Activated naive CD8-positive, alpha-beta T cell (primary cell): ENCODE results near the gene CAMTA1.

Experiments used
- H3K27ac Mint-ChIP-seq: one replicate; pipeline ENCODE4 v1.8.0; 2021; ENCODE audit warnings: mixed read lengths
- H3K27me3 Mint-ChIP-seq: one replicate; pipeline ENCODE4 v1.8.0; 2021; ENCODE audit warnings: mixed read lengths
- H3K36me3 Mint-ChIP-seq: one replicate; pipeline ENCODE4 v1.8.0; 2021; ENCODE audit warnings: mixed read lengths
- H3K4me1 Mint-ChIP-seq: one replicate; pipeline ENCODE4 v1.8.0; 2021; ENCODE audit warnings: low read depth, mixed read lengths
- H3K4me3 Mint-ChIP-seq: one replicate; pipeline ENCODE4 v1.8.0; 2021; ENCODE audit warnings: mild to moderate bottlenecking, mixed read lengths
- H3K9me3 Mint-ChIP-seq: one replicate; pipeline ENCODE4 v1.8.0; 2021; ENCODE audit warnings: low read depth, mixed read lengths

Gene CAMTA1

DNA sequence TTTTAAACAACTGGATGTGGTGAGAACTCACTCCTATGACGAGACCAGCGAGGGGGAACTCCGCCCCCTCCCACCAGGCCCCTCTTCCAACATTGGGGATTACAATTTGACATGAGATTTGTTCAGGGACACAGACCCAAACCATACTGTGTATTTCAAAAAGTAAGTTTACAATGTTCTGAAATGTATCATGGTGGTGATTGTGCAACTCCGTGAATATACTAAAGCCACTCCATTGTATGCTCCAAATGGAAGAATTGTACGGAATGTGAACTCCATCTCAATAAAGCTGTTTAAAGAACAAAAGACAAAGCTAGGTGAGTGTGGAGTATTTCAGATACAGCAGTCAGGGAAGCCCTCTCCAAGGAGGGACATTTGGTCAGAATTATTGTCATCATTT lies 553.8 kb downstream of the CAMTA1 start:
- H3K4me1 Mint-ChIP-seq = no peaks in the 10 kb centered on the region
- H3K27ac Mint-ChIP-seq = no peak overlapping the region
- H3K36me3 Mint-ChIP-seq = no peaks in the 10 kb centered on the region
- no peak overlapping the region for H3K4me3 Mint-ChIP-seq
- H3K9me3 Mint-ChIP-seq = no peaks in the 10 kb centered on the region
- H3K27me3 Mint-ChIP-seq = no peaks in the 10 kb centered on the region

- H3K27ac Mint-ChIP-seq = no peak overlapping the region
- H3K9me3 Mint-ChIP-seq = no peaks in the 10 kb centered on the region
- H3K36me3 Mint-ChIP-seq = no peaks in the 10 kb centered on the region
Observed at GRCh38 chr1:7339953-7340352, 554.7 kb downstream of the CAMTA1 start.

GRCh38 chr1:7341145-7341905 lies 556.1 kb downstream of the CAMTA1 start:
- Mint-ChIP-seq H3K27ac (no peak overlapping the region), H3K4me3 (no peak overlapping the region), H3K27me3 (no peaks in the 10 kb centered on the region), H3K4me1 (no peaks in the 10 kb centered on the region), H3K9me3 (no peaks in the 10 kb centered on the region), H3K36me3 (no peaks in the 10 kb centered on the region)

More at GRCh38 chr1:7339953-7340352, 554.7 kb downstream of the CAMTA1 start:
- H3K4me3 Mint-ChIP-seq = no peak overlapping the region
- no peaks in the 10 kb centered on the region for H3K27me3 Mint-ChIP-seq
- no peaks in the 10 kb centered on the region for H3K4me1 Mint-ChIP-seq

GRCh38 chr1:7343882-7344281 lies 558.6 kb downstream of the CAMTA1 start:
- Mint-ChIP-seq H3K4me3 (no peak overlapping the region), H3K27me3 (no peaks in the 10 kb centered on the region), H3K27ac (no peak overlapping the region), H3K36me3 (no peaks in the 10 kb centered on the region), H3K9me3 (no peaks in the 10 kb centered on the region), H3K4me1 (no peaks in the 10 kb centered on the region)

DNA sequence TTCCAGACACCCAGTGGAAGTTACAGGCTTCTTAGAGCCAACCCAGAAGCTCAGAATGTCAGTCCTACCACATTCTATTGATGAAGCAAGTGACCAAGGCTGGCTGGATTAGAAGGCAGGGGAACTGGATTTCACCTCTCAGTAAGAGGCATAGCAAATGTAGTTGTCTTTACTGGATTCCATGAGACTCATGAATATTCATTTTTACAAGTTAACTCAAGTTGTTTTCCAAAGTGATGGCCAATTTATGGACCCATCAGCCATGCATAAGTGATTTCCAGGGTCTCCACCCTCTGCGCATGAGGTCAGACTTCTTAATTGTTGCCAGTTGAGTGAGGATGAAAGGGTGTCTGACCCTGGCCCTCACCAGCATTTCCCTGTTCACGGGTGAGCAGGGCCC lies 559.0 kb downstream of the CAMTA1 start:
- no peaks in the 10 kb centered on the region for H3K27me3 Mint-ChIP-seq

DNA sequence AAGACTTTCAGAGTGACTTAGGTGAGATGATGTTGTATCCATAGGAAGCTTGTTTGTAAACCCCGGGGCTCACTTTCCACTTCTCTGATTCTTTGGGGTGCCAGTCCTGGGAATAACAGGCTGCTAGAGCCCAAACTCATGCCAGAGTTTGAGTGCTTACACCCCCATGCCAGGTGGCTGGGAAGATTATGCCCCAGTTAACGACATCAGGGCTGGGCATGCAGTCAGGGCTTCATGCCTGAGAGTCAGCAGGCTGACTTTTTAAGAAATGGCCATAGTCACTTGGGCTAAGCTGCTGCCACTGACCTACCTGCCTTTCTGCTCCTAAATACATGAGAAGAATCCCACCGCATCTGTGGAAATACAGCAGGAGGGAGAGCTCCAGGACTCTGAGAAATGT lies 560.3 kb downstream of the CAMTA1 start:
- H3K27ac Mint-ChIP-seq = no peak overlapping the region
- no peaks in the 10 kb centered on the region for H3K9me3 Mint-ChIP-seq
- H3K27me3 Mint-ChIP-seq = no peaks in the 10 kb centered on the region
- H3K4me3 Mint-ChIP-seq = no peak overlapping the region
- H3K36me3 Mint-ChIP-seq = no peaks in the 10 kb centered on the region
- no peaks in the 10 kb centered on the region for H3K4me1 Mint-ChIP-seq

More for the DNA sequence above, 559.0 kb downstream of the CAMTA1 start:
- H3K4me1 Mint-ChIP-seq = no peaks in the 10 kb centered on the region
- no peaks in the 10 kb centered on the region for H3K9me3 Mint-ChIP-seq
- no peaks in the 10 kb centered on the region for H3K36me3 Mint-ChIP-seq
- no peak overlapping the region for H3K4me3 Mint-ChIP-seq
- no peak overlapping the region for H3K27ac Mint-ChIP-seq

- H3K27ac Mint-ChIP-seq = no peak overlapping the region
- no peaks in the 10 kb centered on the region for H3K4me1 Mint-ChIP-seq
- H3K4me3 Mint-ChIP-seq = no peak overlapping the region
- no peaks in the 10 kb centered on the region for H3K36me3 Mint-ChIP-seq
- H3K9me3 Mint-ChIP-seq = no peaks in the 10 kb centered on the region
- no peaks in the 10 kb centered on the region for H3K27me3 Mint-ChIP-seq
Observed at GRCh38 chr1:7346070-7346596, 560.9 kb downstream of the CAMTA1 start.

GRCh38 chr1:7346600-7347570 lies 561.6 kb downstream of the CAMTA1 start:
- no peak overlapping the region for H3K4me3 Mint-ChIP-seq
- H3K4me1 Mint-ChIP-seq = no peaks in the 10 kb centered on the region
- no peak overlapping the region for H3K27ac Mint-ChIP-seq
- H3K27me3 Mint-ChIP-seq = peaks cover 1% of the 10 kb centered on the region
- no peaks in the 10 kb centered on the region for H3K36me3 Mint-ChIP-seq
- no peaks in the 10 kb centered on the region for H3K9me3 Mint-ChIP-seq

GRCh38 chr1:7348073-7348472 lies 562.8 kb downstream of the CAMTA1 start:
- peaks cover 1% of the 10 kb centered on the region for H3K27me3 Mint-ChIP-seq

DNA sequence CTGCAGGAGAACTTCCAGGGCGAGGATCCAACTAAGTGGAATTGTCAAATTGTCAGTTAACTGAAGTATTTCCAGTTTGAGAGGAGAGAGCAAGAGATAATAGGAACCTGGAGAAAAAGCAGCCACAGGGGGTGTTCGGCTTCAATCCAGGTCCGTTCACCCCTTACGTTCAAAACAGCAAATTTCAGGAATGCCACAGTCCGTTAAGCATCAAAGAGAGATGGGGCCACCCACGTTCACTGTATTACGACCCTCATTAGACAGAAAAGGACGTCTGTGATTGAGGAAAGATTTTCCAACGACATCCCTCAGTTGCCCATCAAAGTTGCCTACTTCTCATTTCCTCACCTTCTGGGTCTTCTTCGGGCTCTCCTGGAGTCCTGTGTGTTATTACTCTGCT lies 563.3 kb downstream of the CAMTA1 start:
- no peaks in the 10 kb centered on the region for H3K9me3 Mint-ChIP-seq
- no peak overlapping the region for H3K4me3 Mint-ChIP-seq
- peaks cover 1% of the 10 kb centered on the region for H3K27me3 Mint-ChIP-seq
- no peak overlapping the region for H3K27ac Mint-ChIP-seq
- H3K36me3 Mint-ChIP-seq = no peaks in the 10 kb centered on the region
- no peaks in the 10 kb centered on the region for H3K4me1 Mint-ChIP-seq

More at GRCh38 chr1:7348073-7348472, 562.8 kb downstream of the CAMTA1 start:
- no peaks in the 10 kb centered on the region for H3K4me1 Mint-ChIP-seq
- H3K27ac Mint-ChIP-seq = no peak overlapping the region
- no peaks in the 10 kb centered on the region for H3K36me3 Mint-ChIP-seq
- H3K4me3 Mint-ChIP-seq = no peak overlapping the region
- H3K9me3 Mint-ChIP-seq = no peaks in the 10 kb centered on the region

- Mint-ChIP-seq H3K36me3 (peaks cover 2% of the 10 kb centered on the region), H3K27ac (no peak overlapping the region), H3K4me1 (no peaks in the 10 kb centered on the region), H3K27me3 (peaks cover 1% of the 10 kb centered on the region), H3K9me3 (no peaks in the 10 kb centered on the region), H3K4me3 (no peak overlapping the region)
Observed at GRCh38 chr1:7350804-7351203, 565.5 kb downstream of the CAMTA1 start.

- no peak overlapping the region for H3K4me3 Mint-ChIP-seq
- H3K36me3 Mint-ChIP-seq = peaks cover 2% of the 10 kb centered on the region
- H3K27me3 Mint-ChIP-seq = peaks cover 1% of the 10 kb centered on the region
- H3K4me1 Mint-ChIP-seq = no peaks in the 10 kb centered on the region
- H3K9me3 Mint-ChIP-seq = no peaks in the 10 kb centered on the region
- H3K27ac Mint-ChIP-seq = no peak overlapping the region
Observed at GRCh38 chr1:7351649-7352048, 566.4 kb downstream of the CAMTA1 start.

- Mint-ChIP-seq H3K4me1 (no peaks in the 10 kb centered on the region), H3K27ac (no peak overlapping the region), H3K27me3 (peaks cover 1% of the 10 kb centered on the region), H3K9me3 (no peaks in the 10 kb centered on the region), H3K36me3 (peaks cover 2% of the 10 kb centered on the region), H3K4me3 (no peak overlapping the region)
Observed at GRCh38 chr1:7352364-7352763, 567.1 kb downstream of the CAMTA1 start.

GRCh38 chr1:7352974-7353373 lies 567.7 kb downstream of the CAMTA1 start:
- no peak overlapping the region for H3K27ac Mint-ChIP-seq
- no peaks in the 10 kb centered on the region for H3K9me3 Mint-ChIP-seq
- peaks cover 1% of the 10 kb centered on the region for H3K27me3 Mint-ChIP-seq
- H3K4me3 Mint-ChIP-seq = no peak overlapping the region
- H3K36me3 Mint-ChIP-seq = peaks cover 2% of the 10 kb centered on the region
- no peaks in the 10 kb centered on the region for H3K4me1 Mint-ChIP-seq

DNA sequence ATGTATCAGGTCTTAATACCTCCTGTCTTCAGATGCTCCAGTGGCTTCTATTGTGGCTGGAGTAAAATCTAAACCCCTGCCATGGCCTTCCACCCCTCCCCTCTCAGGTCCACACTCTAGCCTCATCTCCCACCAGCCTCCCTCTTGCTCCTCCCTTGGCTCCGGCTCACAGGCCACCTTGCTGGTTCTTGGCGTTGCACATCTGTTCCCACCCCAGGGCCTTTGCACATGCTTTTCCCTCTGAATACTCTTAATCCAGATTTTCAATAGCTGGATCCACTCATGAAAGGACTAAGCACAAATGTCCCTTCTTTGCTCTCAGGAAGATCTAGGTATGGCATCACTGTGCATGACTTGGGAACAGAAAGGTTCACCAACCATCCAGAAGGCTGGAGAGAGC lies 570.4 kb downstream of the CAMTA1 start:
- peaks cover 2% of the 10 kb centered on the region for H3K36me3 Mint-ChIP-seq
- no peaks in the 10 kb centered on the region for H3K9me3 Mint-ChIP-seq
- peaks cover 3% of the 10 kb centered on the region for H3K27me3 Mint-ChIP-seq
- no peak overlapping the region for H3K4me3 Mint-ChIP-seq
- no peaks in the 10 kb centered on the region for H3K4me1 Mint-ChIP-seq
- no peak overlapping the region for H3K27ac Mint-ChIP-seq
